Neuron (in vitro differentiated cells): ENCODE results near the gene MAD1L1.

ENCODE experiments used
- H2AFZ ChIP-seq: one replicate; pipeline ENCODE4 v1.6.1; 2013; ENCODE audit warnings: low read depth, mild to moderate bottlenecking, inconsistent platforms, low read length, moderate library complexity
- H3K27me3 ChIP-seq: one replicate; pipeline ENCODE4 v1.6.1; 2013; ENCODE audit warnings: low read length; ENCODE audit not compliant: insufficient read depth
- H3K36me3 ChIP-seq: one replicate; pipeline ENCODE4 v1.6.1; 2013; ENCODE audit warnings: low read length; ENCODE audit not compliant: insufficient read depth
- H3K4me1 ChIP-seq: one replicate; pipeline ENCODE4 v1.6.1; 2013; ENCODE audit warnings: low read length; ENCODE audit not compliant: insufficient read depth
- H3K4me3 ChIP-seq: 2 replicates; pipeline ENCODE4 v1.5.1; 2013; ENCODE audit warnings: mild to moderate bottlenecking, low read length, moderate library complexity
- H3K9me3 ChIP-seq: one replicate; pipeline ENCODE4 v1.6.1; 2013; ENCODE audit warnings: low read length

Gene MAD1L1

GRCh38 chr7:1902231-1902855 lies 330.4 kb downstream of the MAD1L1 start:
- H3K4me3 ChIP-seq: no peak overlapping the region

GRCh38 chr7:1901431-1902210 lies 331.1 kb downstream of the MAD1L1 start:
- H3K27me3 ChIP-seq: no peaks in the 10 kb centered on the region
- no peaks in the 10 kb centered on the region for H3K4me1 ChIP-seq
- peaks cover 6% of the 10 kb centered on the region for H3K36me3 ChIP-seq
- no peak overlapping the region for H3K4me3 ChIP-seq
- peaks cover 6% of the 10 kb centered on the region for H3K9me3 ChIP-seq
- no peak overlapping the region for H2AFZ ChIP-seq

More at GRCh38 chr7:1902231-1902855, 330.4 kb downstream of the MAD1L1 start:
- Histone ChIP-seq H3K27me3 (no peaks in the 10 kb centered on the region), H3K9me3 (peaks cover 6% of the 10 kb centered on the region), H2AFZ (no peak overlapping the region), H3K36me3 (peaks cover 4% of the 10 kb centered on the region), H3K4me1 (no peaks in the 10 kb centered on the region)

- Histone ChIP-seq H3K9me3 (peaks cover 6% of the 10 kb centered on the region), H3K36me3 (peaks cover 9% of the 10 kb centered on the region), H2AFZ (no peak overlapping the region), H3K4me1 (no peaks in the 10 kb centered on the region), H3K27me3 (no peaks in the 10 kb centered on the region), H3K4me3 (no peak overlapping the region)
These were observed 331.9 kb downstream of the MAD1L1 start for GRCh38 chr7:1900847-1901246.

GRCh38 chr7:1899951-1900762 lies 332.6 kb downstream of the MAD1L1 start:
- H3K9me3 ChIP-seq: peaks cover 6% of the 10 kb centered on the region
- H2AFZ ChIP-seq: no peak overlapping the region
- H3K36me3 ChIP-seq: peaks cover 12% of the 10 kb centered on the region
- H3K27me3 ChIP-seq: no peaks in the 10 kb centered on the region
- no peak overlapping the region for H3K4me3 ChIP-seq
- H3K4me1 ChIP-seq: no peaks in the 10 kb centered on the region

GRCh38 chr7:1899196-1899595 lies 333.5 kb downstream of the MAD1L1 start:
- Histone ChIP-seq H3K36me3 (peaks cover 12% of the 10 kb centered on the region), H3K9me3 (peaks cover 6% of the 10 kb centered on the region), H3K4me3 (no peak overlapping the region), H3K4me1 (no peaks in the 10 kb centered on the region), H3K27me3 (no peaks in the 10 kb centered on the region), H2AFZ (no peak overlapping the region)

GRCh38 chr7:1898628-1899185 lies 334.0 kb downstream of the MAD1L1 start:
- Histone ChIP-seq H3K4me1 (no peaks in the 10 kb centered on the region), H2AFZ (no peak overlapping the region), H3K9me3 (peaks cover 6% of the 10 kb centered on the region), H3K4me3 (no peak overlapping the region), H3K27me3 (no peaks in the 10 kb centered on the region), H3K36me3 (peaks cover 12% of the 10 kb centered on the region)

- H2AFZ ChIP-seq: no peak overlapping the region
These were observed 334.7 kb downstream of the MAD1L1 start for GRCh38 chr7:1897861-1898627.

GRCh38 chr7:1897076-1897860 lies 335.5 kb downstream of the MAD1L1 start:
- Histone ChIP-seq H2AFZ (no peak overlapping the region), H3K36me3 (peaks cover 12% of the 10 kb centered on the region), H3K4me3 (no peak overlapping the region), H3K4me1 (no peaks in the 10 kb centered on the region), H3K9me3 (peaks cover 6% of the 10 kb centered on the region), H3K27me3 (no peaks in the 10 kb centered on the region)

More at GRCh38 chr7:1897861-1898627, 334.7 kb downstream of the MAD1L1 start:
- peaks cover 12% of the 10 kb centered on the region for H3K36me3 ChIP-seq
- no peaks in the 10 kb centered on the region for H3K4me1 ChIP-seq
- no peak overlapping the region for H3K4me3 ChIP-seq
- peaks cover 6% of the 10 kb centered on the region for H3K9me3 ChIP-seq
- H3K27me3 ChIP-seq: no peaks in the 10 kb centered on the region

GRCh38 chr7:1895664-1896515 lies 336.9 kb downstream of the MAD1L1 start:
- peaks cover 12% of the 10 kb centered on the region for H3K36me3 ChIP-seq
- no peaks in the 10 kb centered on the region for H3K4me1 ChIP-seq
- peaks cover 6% of the 10 kb centered on the region for H3K9me3 ChIP-seq

GRCh38 chr7:1894906-1895663 lies 337.7 kb downstream of the MAD1L1 start:
- H3K4me3 ChIP-seq: no peak overlapping the region
- no peak overlapping the region for H2AFZ ChIP-seq
- no peaks in the 10 kb centered on the region for H3K27me3 ChIP-seq
- peaks cover 12% of the 10 kb centered on the region for H3K36me3 ChIP-seq
- H3K9me3 ChIP-seq: peaks cover 6% of the 10 kb centered on the region
- no peaks in the 10 kb centered on the region for H3K4me1 ChIP-seq

More at GRCh38 chr7:1895664-1896515, 336.9 kb downstream of the MAD1L1 start:
- Histone ChIP-seq H2AFZ (no peak overlapping the region), H3K4me3 (no peak overlapping the region), H3K27me3 (no peaks in the 10 kb centered on the region)
